GM21529 (cell line): Measurements from ENCODE around the gene SH3PXD2A.

Experiments used
- ATAC-seq: cut with Tn5 transposase; IDR thresholded peaks from one replicate; pipeline ENCODE4 v1.9.1; 2021; ENCODE audit not compliant: unreplicated experiment

The SH3PXD2A gene

GRCh38 chr10:103729851-103730250 is 125.5 kb downstream of the SH3PXD2A start:
- no peak for ATAC-seq

- ATAC-seq = no peak
Measured at GRCh38 chr10:103727991-103728689, 127.2 kb downstream of the SH3PXD2A start.

GRCh38 chr10:103727546-103727963 is 127.8 kb downstream of the SH3PXD2A start:
- no peak for ATAC-seq

GRCh38 chr10:103726637-103727036 is 128.7 kb downstream of the SH3PXD2A start:
- ATAC-seq = no peak

GRCh38 chr10:103725242-103725641 is 130.1 kb downstream of the SH3PXD2A start:
- no peak for ATAC-seq

- no peak for ATAC-seq
Measured at GRCh38 chr10:103724771-103725170, 130.6 kb downstream of the SH3PXD2A start.

GRCh38 chr10:103724074-103724473 is 131.3 kb downstream of the SH3PXD2A start:
- ATAC-seq = no peak

GRCh38 chr10:103723557-103723956 is 131.8 kb downstream of the SH3PXD2A start:
- no peak for ATAC-seq

- no peak for ATAC-seq
Measured at GRCh38 chr10:103722632-103723031, 132.7 kb downstream of the SH3PXD2A start.

- ATAC-seq = no peak
Measured at GRCh38 chr10:103720964-103721335, 134.4 kb downstream of the SH3PXD2A start.

GRCh38 chr10:103720328-103720963 is 134.9 kb downstream of the SH3PXD2A start:
- ATAC-seq = no peak

- no peak for ATAC-seq
Measured at GRCh38 chr10:103719036-103719435, 136.3 kb downstream of the SH3PXD2A start.

- no peak for ATAC-seq
Measured at GRCh38 chr10:103718247-103718620, 137.1 kb downstream of the SH3PXD2A start.

GRCh38 chr10:103717341-103718246 is 137.8 kb downstream of the SH3PXD2A start:
- no peak for ATAC-seq

- no peak for ATAC-seq
Measured at GRCh38 chr10:103716206-103717160, 138.9 kb downstream of the SH3PXD2A start.

- ATAC-seq = no peak
Measured at GRCh38 chr10:103715430-103715829, 139.9 kb downstream of the SH3PXD2A start.

- no peak for ATAC-seq
Measured at GRCh38 chr10:103714232-103714891, 141.0 kb downstream of the SH3PXD2A start.

- ATAC-seq = no peak
Measured at GRCh38 chr10:103713676-103714075, 141.7 kb downstream of the SH3PXD2A start.

GRCh38 chr10:103712898-103713498 is 142.4 kb downstream of the SH3PXD2A start:
- peak; percentile 67 for ATAC-seq

GRCh38 chr10:103712146-103712545 is 143.2 kb downstream of the SH3PXD2A start:
- ATAC-seq = no peak
